Psoas muscle (tissue), 8 donors: ENCODE results near the gene CAD. TPM values are rescaled to one million over a fixed set of nuclear protein-coding genes. Genes with fewer than 3 reads are reported as not detected.

ENCODE experiments used
- ATAC-seq, 4 donors: fragments of 200-7000 bp; cut with Tn5 transposase; one replicate each; pipeline ENCODE4 v1.9.1; 2020; ENCODE audit warnings: moderate library complexity in 3 of 4, mild to moderate bottlenecking in 2 of 4
- DNase-seq, 2 donors: peaks; one replicate each; pipeline ENCODE4 v3.0.0-alpha.2; 2020
- H3K27ac ChIP-seq: fragments of 200-600 bp; one replicate; pipeline ENCODE4 v1.8.0; 2022
- H3K27me3 ChIP-seq, 3 donors: fragments of 200-600 bp in 1 of 3; one replicate each; pipeline versions ENCODE4 v1.6.1 to v1.8.0; 2013 to 2022; ENCODE audit warnings: low read length in 2 of 3, mild to moderate bottlenecking in 2 of 3, moderate library complexity in 1 of 3; ENCODE audit not compliant: insufficient read depth in 3 of 3
- H3K36me3 ChIP-seq, 2 donors: fragments of 200-600 bp in 1 of 2; one replicate each; pipeline versions ENCODE4 v1.6.1 to v1.8.0; 2013 to 2022; ENCODE audit warnings: low read depth in 1 of 2, mild to moderate bottlenecking in 1 of 2, moderate library complexity in 1 of 2; ENCODE audit not compliant: insufficient read depth in 1 of 2
- H3K4me1 ChIP-seq: fragments of 200-600 bp; one replicate; pipeline ENCODE4 v1.8.0; 2022
- H3K4me3 ChIP-seq: fragments of 200-600 bp; one replicate; pipeline ENCODE4 v1.8.0; 2022; ENCODE audit warnings: mild to moderate bottlenecking
- H3K9me3 ChIP-seq: fragments of 200-600 bp; one replicate; pipeline ENCODE4 v1.8.0; 2022
- CTCF ChIP-seq: fragments of 200-600 bp; IDR thresholded peaks from one replicate; pipeline ENCODE4 v1.8.0; 2022; ENCODE audit warnings: antibody characterized with exemption
- whole genome bisulfite sequencing, 3 donors: extraction: QIAGEN DNeasy Blood & Tissue Kit; methylation state at CpG; one replicate each; pipeline versions ENCODE4 v1.1.6 to v1.1.7; 2013; 5-methylcytosine and 5-hydroxymethylcytosine counted together
- intact Hi-C, 2 donors: fragments of 100-400 bp; cut with DNase I; formaldehyde crosslinking; loops; one replicate each; pipeline versions ENCODE4 v1.11.0 to v1.14.2; 2022
- polyA plus RNA-seq, 3 donors: library from polyadenylated mRNA; stranded (reverse); fragments of 200-250 nt; gene quantifications; one replicate each; pipeline ENCODE4 v1.2.3, GENCODE V29; 2013
- total RNA-seq, 4 donors: library from RNA; stranded (reverse); fragmentation: NEBNext Ultra II Directional in 2 of 4; extraction: Animal tissue kit (Norgen Biotek cat#: 25700) in 2 of 4; gene quantifications; one replicate each; pipeline versions ENCODE4 v1.2.1 to v1.2.4, GENCODE V29; 2021 to 2023
- donor health status: healthy with polysubstance abuse.
- donor health status: DM: no; HTN: no; CAD: no; lungs with moderate emphysema.
- donor health status: Bipolar disorder and iron deficiency.
- donor health status: healthy.
- donor health status: DM: yes; HTN: yes; CAD: no.
- donor health status: DM: no; HTN: no; CAD: no.
- donor health status: DM: no; HTN: no; CAD: no.
- donor health status: DM: yes; HTN: yes; CAD: no.

CAD gene
- total and polyA plus RNA-seq, 7 donors = 5.9 to 13.6 (median 8.2) TPM

- Histone ChIP-seq H3K9me3 (no peaks in the 10 kb centered on the region), H3K27me3 (no peaks in the 10 kb centered on the region), H3K4me3 (peak overlapping the region; percentile 71), H3K36me3 (peaks cover 0 to 21% of the 10 kb centered on the region in 2 donors), H3K27ac (peak overlapping the region; percentile 93), H3K4me1 (peaks cover 33% of the 10 kb centered on the region)
- WGBS, 3 donors = 14 to 28% (median 20%) methylated on average over 5 of the region's 5 CpGs
- intact Hi-C loops = loop anchor here in 1 of 2 donors (10.0 kb wide), 1 partner anchor 188 kb away; no protein-coding TSS in a partner anchor
- DNase-seq (peak; percentile 53 to 86), ATAC-seq (peak; percentile 69 to 74 (median 72))
- TF ChIP-seq CTCF = no peak
Measured at GRCh38 chr2:27282892-27283291, 65.7 kb downstream of the CAD start.

- no peak for ATAC-seq
- intact Hi-C loops = loop anchor here in 1 of 2 donors (10.0 kb wide), 1 partner anchor 190 kb away; no protein-coding TSS in a partner anchor
- Histone ChIP-seq H3K27ac (peak overlapping the region; percentile 93), H3K27me3 (no peaks in the 10 kb centered on the region), H3K9me3 (no peaks in the 10 kb centered on the region), H3K4me3 (peak overlapping the region; percentile 71), H3K36me3 (peaks cover 0 to 32% of the 10 kb centered on the region in 2 donors), H3K4me1 (peaks cover 46% of the 10 kb centered on the region)
- TF ChIP-seq CTCF = no peak
- 44 to 82% (median 47%) methylated on average over 1 of the region's 1 CpG for WGBS, 3 donors
- DNase-seq = no peak
Measured at GRCh38 chr2:27284996-27285395, 67.8 kb downstream of the CAD start.

- intact Hi-C loops = loop anchor here in 1 of 2 donors (10.0 kb wide), 1 partner anchor 191 kb away; no protein-coding TSS in a partner anchor
- peaks cover 44% of the 10 kb centered on the region for H3K4me1 ChIP-seq
- H3K27ac ChIP-seq = peak overlapping the region; percentile 93
- WGBS, 3 donors = 29 to 54% (median 33%) methylated on average over 6 of the region's 6 CpGs
- ATAC-seq = no peak
- peaks cover 0 to 32% of the 10 kb centered on the region in 2 donors for H3K36me3 ChIP-seq
- no peaks in the 10 kb centered on the region for H3K27me3 ChIP-seq
- DNase-seq = no peak
- no peak for TF ChIP-seq CTCF
- no peaks in the 10 kb centered on the region for H3K9me3 ChIP-seq
- peak overlapping the region; percentile 71 for H3K4me3 ChIP-seq
Measured at GRCh38 chr2:27285481-27285880, 68.3 kb downstream of the CAD start.

GRCh38 chr2:27288610-27289009 is 71.4 kb downstream of the CAD start:
- Histone ChIP-seq H3K27me3 (no peaks in the 10 kb centered on the region), H3K36me3 (peaks cover 0 to 32% of the 10 kb centered on the region in 2 donors), H3K27ac (peak overlapping the region; percentile 93), H3K4me1 (peaks cover 63% of the 10 kb centered on the region), H3K4me3 (peak overlapping the region; percentile 71), H3K9me3 (no peaks in the 10 kb centered on the region)
- DNase-seq = no peak
- no peak for TF ChIP-seq CTCF
- intact Hi-C loops = loop anchor here in 1 of 2 donors (10.0 kb wide), 1 partner anchor 194 kb away; no protein-coding TSS in a partner anchor
- no peak for ATAC-seq
- WGBS, 3 donors = 17 to 28% (median 18%) methylated on average over 3 of the region's 3 CpGs

- Histone ChIP-seq H3K27ac (peak overlapping the region; percentile 93), H3K9me3 (no peaks in the 10 kb centered on the region), H3K27me3 (no peaks in the 10 kb centered on the region), H3K4me3 (peak overlapping the region; percentile 71), H3K4me1 (peaks cover 80% of the 10 kb centered on the region), H3K36me3 (peaks cover 0 to 33% of the 10 kb centered on the region in 2 donors)
- WGBS, 3 donors = 25 to 53% (median 32%) methylated on average over 5 of the region's 5 CpGs
- no peak for ATAC-seq
- no peak for DNase-seq
- intact Hi-C loops = no loop called here
- no peak for TF ChIP-seq CTCF
Measured at GRCh38 chr2:27290549-27290948, 73.4 kb downstream of the CAD start.
